PC-9 (cell line): ENCODE measurements around the gene GNG7. TPM values are rescaled to one million over a fixed set of nuclear protein-coding genes. Genes with fewer than 3 reads are reported as not detected.

ENCODE experiments used
- BruUV-seq: library from RNA; stranded (reverse); fragments of 400-500 nt; replicated peaks from 2 replicates; lab custom pipeline; 2021; lab: Mats Ljungman, UMichigan
- CTCF ChIA-PET: fragments of 300-600 bp; sonication (Branson Sonifier 250); formaldehyde crosslinking; loops from one replicate; lab custom pipeline; 2022; ENCODE audit warnings: antibody characterized with exemption; lab: Charles Lee
- POLR2A ChIA-PET: fragments of 300-600 bp; sonication (Branson Sonifier 250); formaldehyde crosslinking; loops from one replicate; lab custom pipeline; 2022; ENCODE audit warnings: antibody characterized with exemption; ENCODE audit not compliant: unreplicated experiment; lab: Charles Lee
- DNase-seq, 2 experiments: peaks; one replicate each; pipeline versions ENCODE4 v3.0.0 to v3.0.0-alpha.2; 2015 to 2022; ENCODE audit warnings: mixed read lengths in 1 of 2
- H2AFZ ChIP-seq: fragments of 200-600 bp; sonication (generic); 2 replicates; pipeline ENCODE4 v1.8.1; 2017; ENCODE audit warnings: antibody characterized with exemption
- H3F3A ChIP-seq: fragments of 200-600 bp; sonication (generic); 2 replicates; pipeline ENCODE4 v1.8.1; 2017; ENCODE audit warnings: antibody characterized with exemption, mild to moderate bottlenecking, low read depth; ENCODE audit not compliant: insufficient read depth
- H3K27ac ChIP-seq: fragments of 200-600 bp; sonication (generic); 2 replicates; pipeline ENCODE4 v1.6.1; 2016; ENCODE audit warnings: mixed run types
- H3K27me3 ChIP-seq: fragments of 200-600 bp; sonication (generic); 2 replicates; pipeline ENCODE4 v1.6.1; 2016; ENCODE audit warnings: low read depth, mixed run types; ENCODE audit not compliant: insufficient read depth
- H3K36me3 ChIP-seq: fragments of 200-600 bp; sonication (generic); 2 replicates; pipeline ENCODE4 v1.6.1; 2016; ENCODE audit warnings: low read depth, mixed run types
- H3K4me1 ChIP-seq: fragments of 200-600 bp; sonication (generic); replicated peaks from 2 replicates; pipeline ENCODE4 v1.6.1; 2016; ENCODE audit warnings: mixed run types; ENCODE audit not compliant: insufficient read depth
- H3K4me2 ChIP-seq: fragments of 200-600 bp; sonication (generic); 2 replicates; pipeline ENCODE4 v1.6.1; 2017; ENCODE audit warnings: mixed run types
- H3K4me3 ChIP-seq: fragments of 200-600 bp; sonication (generic); 2 replicates; pipeline ENCODE4 v1.6.1; 2016; ENCODE audit warnings: mixed run types
- H3K79me2 ChIP-seq: fragments of 200-600 bp; sonication (generic); 2 replicates; pipeline ENCODE4 v1.6.1; 2017; ENCODE audit warnings: low read depth, mixed run types
- H3K9me2 ChIP-seq: fragments of 200-600 bp; sonication (generic); 2 replicates; pipeline ENCODE4 v1.8.1; 2017; ENCODE audit warnings: mild to moderate bottlenecking; ENCODE audit not compliant: insufficient read depth
- H3K9me3 ChIP-seq: fragments of 200-600 bp; sonication (generic); 2 replicates; pipeline ENCODE4 v1.8.1; 2016; ENCODE audit warnings: low read depth; ENCODE audit not compliant: insufficient read depth
- H4K20me1 ChIP-seq: fragments of 200-600 bp; sonication (generic); 2 replicates; pipeline ENCODE4 v1.8.1; 2017; ENCODE audit not compliant: insufficient read depth
- EZH2 ChIP-seq: fragments of 200-600 bp; sonication (generic); IDR thresholded peaks from 2 replicates; pipeline ENCODE4 v1.8.0; 2017; ENCODE audit warnings: antibody characterized with exemption, low read depth
- intact Hi-C: fragments of 100-400 bp; cut with micrococcal nuclease; formaldehyde crosslinking; loops from one replicate; pipeline ENCODE4 v1.10.0; 2022; ENCODE audit not compliant: unreplicated experiment
- total RNA-seq: library from RNA; stranded (reverse); gene quantifications from 2 replicates; pipeline ENCODE4 v1.2.3, GENCODE V29; 2021
- TF ChIP-seq, protein P1 (sequence below): fragments of 200-600 bp; sonication (generic); conservative IDR thresholded peaks from 2 replicates; pipeline ENCODE4 v1.6.1; 2017; ENCODE audit warnings: mixed run types, antibody characterized with exemption, mild to moderate bottlenecking, moderate library complexity

GNG7 gene
- total RNA-seq, 1 experiment from 2014 or later, result 2.8 TPM

DNA sequence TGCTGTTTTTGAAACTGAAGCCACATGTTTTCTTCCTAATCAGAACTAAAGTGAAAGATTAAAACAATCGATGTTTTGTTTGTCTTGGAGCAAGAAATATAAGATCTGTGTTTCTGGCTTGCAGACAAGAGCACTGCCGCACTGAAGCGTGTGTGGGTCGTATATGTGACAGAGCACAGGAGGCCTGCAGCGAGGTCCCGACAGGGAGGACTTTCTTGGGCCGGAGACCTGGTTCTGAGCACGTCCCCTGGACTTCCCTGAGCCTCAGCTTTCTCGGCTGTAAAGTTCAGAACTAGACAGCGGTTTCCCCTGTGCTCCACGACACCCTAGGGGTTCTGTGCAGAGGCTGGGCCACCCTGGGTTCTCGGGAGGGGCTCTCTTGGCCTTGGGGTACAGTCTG is 166.0 kb downstream of the GNG7 start:
- Histone ChIP-seq H3K9me3 (no peaks in the 10 kb centered on the region), H3K4me1 (peaks cover 61% of the 10 kb centered on the region), H3K4me2 (no peak overlapping the region), H3K4me3 (no peak overlapping the region), H3K79me2 (no peaks in the 10 kb centered on the region), H3K9me2 (no peaks in the 10 kb centered on the region), H3K27ac (0 out of 2 replicates have a peak overlapping the region, but pooled peaks have one; percentile 19), H3F3A (peaks cover 39% of the 10 kb centered on the region), H4K20me1 (no peaks in the 10 kb centered on the region), H2AFZ (no peak overlapping the region), H3K27me3 (no peaks in the 10 kb centered on the region), H3K36me3 (no peaks in the 10 kb centered on the region)
- intact Hi-C loops, result no loop called here
- TSS peak; percentile 51 for BruUV-seq
- TF ChIP-seq EZH2, result no peak
- TF ChIP-seq, protein P1, sequence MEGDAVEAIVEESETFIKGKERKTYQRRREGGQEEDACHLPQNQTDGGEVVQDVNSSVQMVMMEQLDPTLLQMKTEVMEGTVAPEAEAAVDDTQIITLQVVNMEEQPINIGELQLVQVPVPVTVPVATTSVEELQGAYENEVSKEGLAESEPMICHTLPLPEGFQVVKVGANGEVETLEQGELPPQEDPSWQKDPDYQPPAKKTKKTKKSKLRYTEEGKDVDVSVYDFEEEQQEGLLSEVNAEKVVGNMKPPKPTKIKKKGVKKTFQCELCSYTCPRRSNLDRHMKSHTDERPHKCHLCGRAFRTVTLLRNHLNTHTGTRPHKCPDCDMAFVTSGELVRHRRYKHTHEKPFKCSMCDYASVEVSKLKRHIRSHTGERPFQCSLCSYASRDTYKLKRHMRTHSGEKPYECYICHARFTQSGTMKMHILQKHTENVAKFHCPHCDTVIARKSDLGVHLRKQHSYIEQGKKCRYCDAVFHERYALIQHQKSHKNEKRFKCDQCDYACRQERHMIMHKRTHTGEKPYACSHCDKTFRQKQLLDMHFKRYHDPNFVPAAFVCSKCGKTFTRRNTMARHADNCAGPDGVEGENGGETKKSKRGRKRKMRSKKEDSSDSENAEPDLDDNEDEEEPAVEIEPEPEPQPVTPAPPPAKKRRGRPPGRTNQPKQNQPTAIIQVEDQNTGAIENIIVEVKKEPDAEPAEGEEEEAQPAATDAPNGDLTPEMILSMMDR, result no peak
- no peak for DNase-seq
- ChIA-PET CTCF (no interaction called here), POLR2A (no interaction called here)

GRCh38 chr19:2534423-2535013 is 168.0 kb downstream of the GNG7 start:
- CTCF ChIA-PET, result no interaction called here
- TF ChIP-seq, protein P1, result no peak
- TF ChIP-seq EZH2, result no peak
- Histone ChIP-seq H4K20me1 (no peaks in the 10 kb centered on the region), H3K36me3 (no peaks in the 10 kb centered on the region), H3K4me2 (peak overlapping the region; percentile 68; the same call in 1 of the 2 replicates), H3K4me1 (peaks cover 60% of the 10 kb centered on the region), H3K9me2 (no peaks in the 10 kb centered on the region), H3K79me2 (no peaks in the 10 kb centered on the region), H3K27me3 (no peaks in the 10 kb centered on the region), H3K9me3 (no peaks in the 10 kb centered on the region), H3K4me3 (no peak overlapping the region), H3F3A (peaks cover 31% of the 10 kb centered on the region), H2AFZ (no peak overlapping the region), H3K27ac (peak overlapping the region; percentile 99)
- intact Hi-C loops, result no loop called here
- no TSS peak for BruUV-seq
- POLR2A ChIA-PET, result interaction anchor here (0.7 kb wide), 1 partner anchor 8 kb away, joined by 9 read pairs; no protein-coding TSS in a partner anchor
- no peak for DNase-seq

DNA sequence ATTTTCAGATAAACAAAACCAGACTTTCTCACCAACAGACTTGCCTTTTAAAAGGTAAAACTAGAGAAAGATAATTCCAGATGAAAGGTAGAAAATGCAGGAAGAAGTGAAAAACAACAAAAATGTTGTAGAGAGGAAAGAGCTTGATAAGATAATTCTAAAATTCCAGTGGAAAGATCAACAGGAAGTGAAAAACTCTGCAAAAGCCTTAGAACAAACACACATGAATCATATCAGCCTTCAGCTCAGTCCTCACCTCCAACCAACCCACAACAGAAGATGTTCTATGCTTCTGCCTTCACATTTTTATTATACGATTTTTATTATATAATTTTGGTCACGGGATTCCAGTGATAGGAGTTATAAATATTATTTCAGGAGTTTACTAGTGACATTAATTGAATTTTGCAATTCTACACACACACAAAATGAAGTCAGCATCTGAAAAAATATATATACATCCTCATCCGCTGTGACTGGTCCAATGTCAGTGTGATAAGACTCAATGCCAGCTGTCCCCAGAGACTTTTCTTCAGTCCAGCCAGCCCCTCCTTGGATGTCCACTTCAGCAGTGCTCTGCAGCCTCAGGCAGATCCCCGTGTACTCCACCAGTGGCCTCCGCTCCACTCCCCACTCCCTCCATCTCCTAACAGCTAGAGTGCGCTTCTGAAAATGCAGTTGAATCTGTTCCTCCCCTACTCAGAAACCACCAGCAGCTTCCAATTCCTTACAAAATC is 168.6 kb downstream of the GNG7 start:
- Histone ChIP-seq H4K20me1 (no peaks in the 10 kb centered on the region), H3K4me1 (peaks cover 60% of the 10 kb centered on the region), H3K9me2 (no peaks in the 10 kb centered on the region), H2AFZ (no peak overlapping the region), H3K79me2 (no peaks in the 10 kb centered on the region), H3K4me2 (peak overlapping the region; percentile 68), H3K9me3 (no peaks in the 10 kb centered on the region), H3F3A (peaks cover 36% of the 10 kb centered on the region), H3K36me3 (no peaks in the 10 kb centered on the region), H3K27ac (peak overlapping the region; percentile 99), H3K4me3 (peak overlapping the region; percentile 20; the same call in 1 of the 2 replicates), H3K27me3 (no peaks in the 10 kb centered on the region)
- TF ChIP-seq EZH2, result no peak
- TF ChIP-seq, protein P1, result no peak
- DNase-seq, result peak in 1 of 2 experiments; percentile 54
- ChIA-PET POLR2A (interaction anchor here (0.6 to 0.7 kb wide), 2 partner anchors 9 to 649 kb away, joined by 5 to 9 read pairs; no protein-coding TSS in a partner anchor), CTCF (interaction anchor here (0.7 kb wide), 1 partner anchor 12 kb away, joined by 4 read pairs; no protein-coding TSS in a partner anchor)
- no TSS peak for BruUV-seq
- intact Hi-C loops, result no loop called here
